K562 treated with DMSO at 1 percent for 24 hours (cell line): ENCODE measurements around the gene TAF1B. TPM values are rescaled to one million over a fixed set of nuclear protein-coding genes. Genes with fewer than 3 reads are reported as not detected.

Experiments
- total RNA-seq: library from RNA; unstranded; fragments of 300-600 nt; gene quantifications from 2 replicates; pipeline ENCODE4 v1.2.3, GENCODE V29; 2022; ENCODE audit warnings: low read depth; ENCODE audit not compliant: insufficient read depth

TAF1B gene
- total RNA-seq = 7.1 and 8.9 TPM in 2 replicates

GRCh38 chr2:9843229-9844035 is at the start of gene TAF1B:
TAF1B (plus strand) TSS chr2:9843474; CDS start chr2:9843542, 68 bp downstream.

GRCh38 chr2:9951522-9952285 is 108.4 kb downstream of the TAF1B start, which contains the start of gene GRHL1:
GRHL1 (plus strand) TSS chr2:9951693; CDS start chr2:9951834, 141 bp downstream.

Other genes starting within 250 kb of the TAF1B start
- gene YWHAQ, start 212.5 kb upstream of the TAF1B start, total RNA-seq = 127 and 135 TPM in 2 replicates
- 5.1 and 5.4 TPM in 2 replicates for gene GRHL1, start 108.2 kb downstream of the TAF1B start, total RNA-seq
- gene KLF11, start 200.1 kb downstream of the TAF1B start, total RNA-seq = 4.8 and 5.1 TPM in 2 replicates
- gene CYS1, start 236.9 kb downstream of the TAF1B start, total RNA-seq = not detected in 2 replicates